NCI-H2081 (cell line): ENCODE measurements around the gene TCTN2.
A peak's percentile ranks its signal among the peaks of the same experiment; 100 is the strongest.

Source experiments
- DNase-seq, 2 experiments: peaks; one replicate each; lab custom pipeline; 2025; lab: John Stamatoyannopoulos, UW

The TCTN2 gene

GRCh38 chr12:123686636-123687190 lies 15.8 kb downstream of the TCTN2 start:
- no peak for DNase-seq

GRCh38 chr12:123690191-123690840 lies 19.4 kb downstream of the TCTN2 start:
- DNase-seq, result no peak

GRCh38 chr12:123696207-123696606 lies 25.3 kb downstream of the TCTN2 start:
- peak in 1 of 2 experiments; percentile 55 for DNase-seq

GRCh38 chr12:123696646-123697045 lies 25.7 kb downstream of the TCTN2 start:
- peak in 1 of 2 experiments; percentile 66 for DNase-seq

GRCh38 chr12:123705935-123706334 lies 35.0 kb downstream of the TCTN2 start:
- peak in 1 of 2 experiments; percentile 23 for DNase-seq

- DNase-seq, result no peak
Observed at GRCh38 chr12:123707466-123707865, 36.6 kb downstream of the TCTN2 start.

GRCh38 chr12:123712780-123713319 lies 41.9 kb downstream of the TCTN2 start:
- DNase-seq, result no peak

GRCh38 chr12:123713398-123713797 lies 42.5 kb downstream of the TCTN2 start:
- no peak for DNase-seq

GRCh38 chr12:123713823-123714585 lies 43.1 kb downstream of the TCTN2 start:
- DNase-seq, result peak in 1 of 2 experiments; percentile 4

- no peak for DNase-seq
Observed at GRCh38 chr12:123715195-123715594, 44.3 kb downstream of the TCTN2 start.

- DNase-seq, result no peak
Observed at GRCh38 chr12:123717350-123717749, 46.4 kb downstream of the TCTN2 start.

GRCh38 chr12:123720141-123720814 lies 49.4 kb downstream of the TCTN2 start:
- DNase-seq, result no peak

GRCh38 chr12:123721245-123721644 lies 50.3 kb downstream of the TCTN2 start:
- no peak for DNase-seq

- DNase-seq, result no peak
Observed at GRCh38 chr12:123723011-123723410, 52.1 kb downstream of the TCTN2 start.

GRCh38 chr12:123723765-123724164 lies 52.9 kb downstream of the TCTN2 start:
- no peak for DNase-seq

- DNase-seq, result no peak
Observed at GRCh38 chr12:123726244-123726643, 55.3 kb downstream of the TCTN2 start.

- no peak for DNase-seq
Observed at GRCh38 chr12:123726962-123727361, 56.0 kb downstream of the TCTN2 start.

GRCh38 chr12:123727878-123728277 lies 57.0 kb downstream of the TCTN2 start:
- DNase-seq, result no peak

- no peak for DNase-seq
Observed at GRCh38 chr12:123731596-123731995, 60.7 kb downstream of the TCTN2 start.

- no peak for DNase-seq
Observed at GRCh38 chr12:123732251-123732650, 61.3 kb downstream of the TCTN2 start.

GRCh38 chr12:123733229-123733628 lies 62.3 kb downstream of the TCTN2 start:
- DNase-seq, result no peak

- no peak for DNase-seq
Observed at GRCh38 chr12:123734268-123734667, 63.4 kb downstream of the TCTN2 start.
